Nephron (organoid): ENCODE data around the gene GPR152.

ENCODE experiments used
- H3K27ac Mint-ChIP-seq, 3 experiments: 2 replicates each; pipeline ENCODE4 v1.8.0; 2020; ENCODE audit warnings: mixed read lengths in 3 of 3, mild to moderate bottlenecking in 2 of 3, moderate library complexity in 1 of 3
- H3K27me3 Mint-ChIP-seq: 2 replicates; pipeline ENCODE4 v1.8.0; 2021; ENCODE audit warnings: low read depth, mild to moderate bottlenecking, moderate library complexity, mixed read lengths
- H3K36me3 Mint-ChIP-seq: 2 replicates; pipeline ENCODE4 v1.8.0; 2020; ENCODE audit warnings: low read depth, mixed read lengths
- H3K4me1 Mint-ChIP-seq: 2 replicates; pipeline ENCODE4 v1.8.0; 2020; ENCODE audit warnings: mixed read lengths
- H3K4me3 Mint-ChIP-seq, 3 experiments: 2 replicates each; pipeline ENCODE4 v1.8.0; 2020; ENCODE audit warnings: mild to moderate bottlenecking in 3 of 3, mixed read lengths in 3 of 3, moderate library complexity in 2 of 3
- H3K9me3 Mint-ChIP-seq: 2 replicates; pipeline ENCODE4 v1.8.0; 2020; ENCODE audit warnings: mixed read lengths
- CTCF ChIP-seq, 3 experiments: fragments of 200-600 bp; sonication (generic); IDR thresholded peaks; one replicate each; pipeline ENCODE4 v1.5.0; 2021; ENCODE audit warnings: antibody characterized with exemption in 3 of 3; ENCODE audit not compliant: unreplicated experiment in 3 of 3

The GPR152 gene

GRCh38 chr11:67420147-67420645 lies 32.3 kb downstream of the GPR152 start:
- Mint-ChIP-seq H3K36me3 (no peaks in the 10 kb centered on the region), H3K4me3 (peak overlapping the region; percentile 77 to 83 (median 80)), H3K27ac (peak overlapping the region; percentile 48 to 91 (median 84)), H3K4me1 (peaks cover 19% of the 10 kb centered on the region), H3K27me3 (peaks cover 18% of the 10 kb centered on the region), H3K9me3 (no peaks in the 10 kb centered on the region)
- no peak for TF ChIP-seq CTCF (IDR thresholded peaks at IDR 0.05; ENCODE audit: unreplicated experiment in 3 of 3)

- H3K27me3 Mint-ChIP-seq, result peaks cover 25% of the 10 kb centered on the region
- peaks cover 19% of the 10 kb centered on the region for H3K4me1 Mint-ChIP-seq
- peak overlapping the region; percentile 48 to 91 (median 84) for H3K27ac Mint-ChIP-seq
- no peaks in the 10 kb centered on the region for H3K9me3 Mint-ChIP-seq
- no peak for TF ChIP-seq CTCF (IDR thresholded peaks at IDR 0.05; ENCODE audit: unreplicated experiment in 3 of 3)
- peak overlapping the region; percentile 77 to 83 (median 80) for H3K4me3 Mint-ChIP-seq
- no peaks in the 10 kb centered on the region for H3K36me3 Mint-ChIP-seq
Observed at GRCh38 chr11:67419325-67420049, 33.0 kb downstream of the GPR152 start.

GRCh38 chr11:67418476-67419281 lies 33.9 kb downstream of the GPR152 start:
- Mint-ChIP-seq H3K4me1 (peaks cover 19% of the 10 kb centered on the region), H3K27me3 (peaks cover 33% of the 10 kb centered on the region), H3K4me3 (peak overlapping the region in 2 of 3 experiments; percentile 48 to 74), H3K27ac (peak overlapping the region in 1 of 3 experiments; percentile 66), H3K9me3 (no peaks in the 10 kb centered on the region), H3K36me3 (no peaks in the 10 kb centered on the region)
- TF ChIP-seq CTCF (IDR thresholded peaks at IDR 0.05; ENCODE audit: unreplicated experiment in 3 of 3), result no peak

GRCh38 chr11:67417425-67417824 lies 35.1 kb downstream of the GPR152 start:
- peak overlapping the region in 2 of 3 experiments; percentile 26 to 74 for H3K4me3 Mint-ChIP-seq
- no peak for TF ChIP-seq CTCF (IDR thresholded peaks at IDR 0.05; ENCODE audit: unreplicated experiment in 3 of 3)
- peaks cover 31% of the 10 kb centered on the region for H3K4me1 Mint-ChIP-seq
- H3K9me3 Mint-ChIP-seq, result no peaks in the 10 kb centered on the region
- H3K27ac Mint-ChIP-seq, result no peak overlapping the region
- H3K36me3 Mint-ChIP-seq, result no peaks in the 10 kb centered on the region
- peaks cover 37% of the 10 kb centered on the region for H3K27me3 Mint-ChIP-seq

- no peaks in the 10 kb centered on the region for H3K36me3 Mint-ChIP-seq
- H3K27me3 Mint-ChIP-seq, result peaks cover 42% of the 10 kb centered on the region
- no peak for TF ChIP-seq CTCF (IDR thresholded peaks at IDR 0.05; ENCODE audit: unreplicated experiment in 3 of 3)
- no peaks in the 10 kb centered on the region for H3K9me3 Mint-ChIP-seq
- peak overlapping the region; percentile 63 to 89 (median 67) for H3K27ac Mint-ChIP-seq
- H3K4me1 Mint-ChIP-seq, result peaks cover 32% of the 10 kb centered on the region
- H3K4me3 Mint-ChIP-seq, result peak overlapping the region; percentile 65 to 81 (median 78)
Observed at GRCh38 chr11:67416416-67417335, 35.9 kb downstream of the GPR152 start.
